GM12878 (cell line): ENCODE data around the gene KCNC4.

Source experiments
- CBX5 ChIP-seq: sonication (generic); IDR thresholded peaks from 2 replicates; pipeline ENCODE4 v1.6.1; 2016; ENCODE audit warnings: low read depth, moderate library complexity, mild to moderate bottlenecking, inconsistent platforms
- CTCF ChIP-seq, 3 experiments: IDR thresholded peaks in 2 of 3; conservative IDR thresholded peaks in 1 of 3; 2 replicates each; pipeline ENCODE4 v1.5.1; 2011; ENCODE audit warnings: low read depth in 3 of 3, low read length in 3 of 3, mild to moderate bottlenecking in 3 of 3, control low read depth in 2 of 3, moderate library complexity in 2 of 3, inconsistent platforms in 1 of 3, mixed read lengths in 1 of 3; ENCODE audit not compliant: control insufficient read depth in 2 of 3, insufficient read depth in 1 of 3; ENCODE audit errors: extremely low read depth in 1 of 3
- EP300 ChIP-seq, 2 experiments: fragments of 150-350 bp in 1 of 2; IDR thresholded peaks; 2 replicates each; pipeline ENCODE4 v1.6.1; 2011 to 2012; ENCODE audit warnings: low read depth in 2 of 2, low read length in 2 of 2, borderline replicate concordance in 1 of 2, improper control_type of control experiment in 1 of 2, inconsistent platforms in 1 of 2; ENCODE audit not compliant: control insufficient read depth in 1 of 2
- EZH2 ChIP-seq: IDR thresholded peaks from 2 replicates; pipeline ENCODE4 v1.6.1; 2012; ENCODE audit warnings: low read depth, mild to moderate bottlenecking, control low read depth, inconsistent platforms, low read length, borderline replicate concordance; ENCODE audit not compliant: control insufficient read depth
- MEF2A ChIP-seq: IDR thresholded peaks from 2 replicates; pipeline ENCODE4 v1.6.1; 2011; ENCODE audit warnings: low read depth, mild to moderate bottlenecking, low read length, moderate library complexity; ENCODE audit not compliant: insufficient read depth
- POLR2AphosphoS2 ChIP-seq: IDR thresholded peaks from 2 replicates; pipeline ENCODE4 v1.6.1; 2011; ENCODE audit warnings: low read depth, mild to moderate bottlenecking, low read length, improper control_type of control experiment, moderate library complexity
- POLR2AphosphoS5 ChIP-seq: IDR thresholded peaks from 2 replicates; pipeline ENCODE4 v1.6.1; 2011; ENCODE audit warnings: mild to moderate bottlenecking, low read length, inconsistent platforms
- SMC3 ChIP-seq: IDR thresholded peaks from 2 replicates; pipeline ENCODE4 v1.6.1; 2011; ENCODE audit warnings: low read length, improper control_type of control experiment, borderline replicate concordance
- ZNF384 ChIP-seq: IDR thresholded peaks from 2 replicates; pipeline ENCODE4 v1.6.1; 2012; ENCODE audit warnings: low read depth, mild to moderate bottlenecking, low read length, improper control_type of control experiment, borderline replicate concordance
- TF ChIP-seq, protein P1 (sequence below): fragments of 450-650 bp; formaldehyde crosslinking; IDR thresholded peaks from 2 replicates; pipeline ENCODE4 v1.4.0; 2020; ENCODE audit warnings: mild to moderate bottlenecking, moderate library complexity

GRCh38 chr1:110249256-110249655 lies 39.1 kb downstream of the KCNC4 start:
- TF ChIP-seq, protein P1, sequence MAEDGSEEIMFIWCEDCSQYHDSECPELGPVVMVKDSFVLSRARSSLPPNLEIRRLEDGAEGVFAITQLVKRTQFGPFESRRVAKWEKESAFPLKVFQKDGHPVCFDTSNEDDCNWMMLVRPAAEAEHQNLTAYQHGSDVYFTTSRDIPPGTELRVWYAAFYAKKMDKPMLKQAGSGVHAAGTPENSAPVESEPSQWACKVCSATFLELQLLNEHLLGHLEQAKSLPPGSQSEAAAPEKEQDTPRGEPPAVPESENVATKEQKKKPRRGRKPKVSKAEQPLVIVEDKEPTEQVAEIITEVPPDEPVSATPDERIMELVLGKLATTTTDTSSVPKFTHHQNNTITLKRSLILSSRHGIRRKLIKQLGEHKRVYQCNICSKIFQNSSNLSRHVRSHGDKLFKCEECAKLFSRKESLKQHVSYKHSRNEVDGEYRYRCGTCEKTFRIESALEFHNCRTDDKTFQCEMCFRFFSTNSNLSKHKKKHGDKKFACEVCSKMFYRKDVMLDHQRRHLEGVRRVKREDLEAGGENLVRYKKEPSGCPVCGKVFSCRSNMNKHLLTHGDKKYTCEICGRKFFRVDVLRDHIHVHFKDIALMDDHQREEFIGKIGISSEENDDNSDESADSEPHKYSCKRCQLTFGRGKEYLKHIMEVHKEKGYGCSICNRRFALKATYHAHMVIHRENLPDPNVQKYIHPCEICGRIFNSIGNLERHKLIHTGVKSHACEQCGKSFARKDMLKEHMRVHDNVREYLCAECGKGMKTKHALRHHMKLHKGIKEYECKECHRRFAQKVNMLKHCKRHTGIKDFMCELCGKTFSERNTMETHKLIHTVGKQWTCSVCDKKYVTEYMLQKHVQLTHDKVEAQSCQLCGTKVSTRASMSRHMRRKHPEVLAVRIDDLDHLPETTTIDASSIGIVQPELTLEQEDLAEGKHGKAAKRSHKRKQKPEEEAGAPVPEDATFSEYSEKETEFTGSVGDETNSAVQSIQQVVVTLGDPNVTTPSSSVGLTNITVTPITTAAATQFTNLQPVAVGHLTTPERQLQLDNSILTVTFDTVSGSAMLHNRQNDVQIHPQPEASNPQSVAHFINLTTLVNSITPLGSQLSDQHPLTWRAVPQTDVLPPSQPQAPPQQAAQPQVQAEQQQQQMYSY (CRISPR knock-in tag): no peak
- no peak for TF ChIP-seq CTCF (IDR thresholded peaks at IDR 0.05 in 2 of 3, conservative IDR thresholded peaks at IDR 0.05 in 1 of 3; ENCODE audit: control insufficient read depth in 2 of 3, extremely low read depth in 1 of 3, insufficient read depth in 1 of 3, low read depth in 3 of 3, low read length in 3 of 3)
- no peak for TF ChIP-seq SMC3
- no peak for TF ChIP-seq CBX5
- TF ChIP-seq EZH2: no peak
- TF ChIP-seq EP300 (IDR thresholded peaks at IDR 0.05; ENCODE audit: borderline replicate concordance in 1 of 2, control insufficient read depth in 1 of 2, low read depth in 2 of 2, low read length in 2 of 2): no peak
- no peak for TF ChIP-seq MEF2A
- TF ChIP-seq POLR2AphosphoS2: no peak
- no peak for TF ChIP-seq POLR2AphosphoS5
- TF ChIP-seq ZNF384: no peak
